ENCODE measurements around the gene ZCCHC12. TPM values are rescaled to one million over a fixed set of nuclear protein-coding genes. Genes with fewer than 3 reads are reported as not detected.

Gene ZCCHC12
- not detected in 2 replicates for total RNA-seq

- H3K4me1 ChIP-seq (ENCODE audit: insufficient read depth, low read length) = peaks cover 6% of the 10 kb centered on the region
- DNase-seq (ENCODE audit: insufficient read length, low spot score, missing footprints) = peak; percentile 84
- H4K20me1 ChIP-seq (ENCODE audit: insufficient read depth, low read length) = no peaks in the 10 kb centered on the region
- H3K36me3 ChIP-seq (ENCODE audit: insufficient read depth, low read length) = no peaks in the 10 kb centered on the region
- no peaks in the 10 kb centered on the region for H3K79me2 ChIP-seq (ENCODE audit: insufficient read depth, low read length)
- no peak within 1 kb of the TSS for H3K27ac ChIP-seq (ENCODE audit: low read depth, low read length)
- peak within 1 kb of the TSS; percentile 48 for H3K4me3 ChIP-seq (ENCODE audit: insufficient read depth, low read length)
- H3K4me2 ChIP-seq (ENCODE audit: insufficient read depth, low read length) = peak within 1 kb of the TSS; percentile 57
- peaks cover 26% of the 10 kb centered on the region for H3K27me3 ChIP-seq (ENCODE audit: insufficient read depth, low read length)
- peak within 1 kb of the TSS; percentile 20 for H2AFZ ChIP-seq (ENCODE audit: low read length)
- TF ChIP-seq CTCF (IDR thresholded peaks at IDR 0.05; ENCODE audit: extremely low read depth, low read depth, low read length) = no peak
- peaks cover 3% of the 10 kb centered on the region for H3K9me3 ChIP-seq (ENCODE audit: low read depth, low read length)
Measured at GRCh38 chrX:118823263-118824172, at the start of gene ZCCHC12. ZCCHC12 (plus strand) TSS chrX:118823824; CDS start chrX:118825245, 1,421 bp downstream.

- no peak overlapping the region for H3K27ac ChIP-seq (ENCODE audit: low read depth, low read length)
- no peaks in the 10 kb centered on the region for H3K9me3 ChIP-seq (ENCODE audit: low read depth, low read length)
- peak; percentile 29 for DNase-seq (ENCODE audit: insufficient read length, low spot score, missing footprints)
Measured at GRCh38 chrX:118779581-118779980, 44.0 kb upstream of the ZCCHC12 start.

GRCh38 chrX:118780509-118780908, 43.1 kb upstream of the ZCCHC12 start:
- no peak for DNase-seq (ENCODE audit: insufficient read length, low spot score, missing footprints)
- no peaks in the 10 kb centered on the region for H3K79me2 ChIP-seq (ENCODE audit: insufficient read depth, low read length)
- H3K27me3 ChIP-seq (ENCODE audit: insufficient read depth, low read length) = no peaks in the 10 kb centered on the region
- peak overlapping the region; percentile 56 for H3K27ac ChIP-seq (ENCODE audit: low read depth, low read length)
- H3K9me3 ChIP-seq (ENCODE audit: low read depth, low read length) = no peaks in the 10 kb centered on the region
- H3K4me1 ChIP-seq (ENCODE audit: insufficient read depth, low read length) = no peaks in the 10 kb centered on the region
- no peak overlapping the region for H2AFZ ChIP-seq (ENCODE audit: low read length)
- H3K36me3 ChIP-seq (ENCODE audit: insufficient read depth, low read length) = no peaks in the 10 kb centered on the region
- H3K4me3 ChIP-seq (ENCODE audit: insufficient read depth, low read length) = no peak overlapping the region
- no peaks in the 10 kb centered on the region for H4K20me1 ChIP-seq (ENCODE audit: insufficient read depth, low read length)
- no peak for TF ChIP-seq CTCF (IDR thresholded peaks at IDR 0.05; ENCODE audit: extremely low read depth, low read depth, low read length)
- H3K4me2 ChIP-seq (ENCODE audit: insufficient read depth, low read length) = no peak overlapping the region

More at GRCh38 chrX:118779581-118779980, 44.0 kb upstream of the ZCCHC12 start:
- Histone ChIP-seq H3K4me3 (ENCODE audit: insufficient read depth, low read length) (no peak overlapping the region), H3K36me3 (ENCODE audit: insufficient read depth, low read length) (no peaks in the 10 kb centered on the region), H2AFZ (ENCODE audit: low read length) (no peak overlapping the region), H3K4me1 (ENCODE audit: insufficient read depth, low read length) (no peaks in the 10 kb centered on the region), H3K4me2 (ENCODE audit: insufficient read depth, low read length) (no peak overlapping the region), H3K79me2 (ENCODE audit: insufficient read depth, low read length) (no peaks in the 10 kb centered on the region), H4K20me1 (ENCODE audit: insufficient read depth, low read length) (no peaks in the 10 kb centered on the region), H3K27me3 (ENCODE audit: insufficient read depth, low read length) (no peaks in the 10 kb centered on the region)
- no peak for TF ChIP-seq CTCF (IDR thresholded peaks at IDR 0.05; ENCODE audit: extremely low read depth, low read depth, low read length)

- Histone ChIP-seq H2AFZ (ENCODE audit: low read length) (no peak overlapping the region), H3K4me2 (ENCODE audit: insufficient read depth, low read length) (no peak overlapping the region), H3K9me3 (ENCODE audit: low read depth, low read length) (no peaks in the 10 kb centered on the region), H3K27ac (ENCODE audit: low read depth, low read length) (peak overlapping the region; percentile 56), H3K4me3 (ENCODE audit: insufficient read depth, low read length) (no peak overlapping the region), H3K36me3 (ENCODE audit: insufficient read depth, low read length) (no peaks in the 10 kb centered on the region), H3K4me1 (ENCODE audit: insufficient read depth, low read length) (no peaks in the 10 kb centered on the region), H3K79me2 (ENCODE audit: insufficient read depth, low read length) (no peaks in the 10 kb centered on the region), H3K27me3 (ENCODE audit: insufficient read depth, low read length) (no peaks in the 10 kb centered on the region), H4K20me1 (ENCODE audit: insufficient read depth, low read length) (no peaks in the 10 kb centered on the region)
- DNase-seq (ENCODE audit: insufficient read length, low spot score, missing footprints) = peak; percentile 42
- TF ChIP-seq CTCF (IDR thresholded peaks at IDR 0.05; ENCODE audit: extremely low read depth, low read depth, low read length) = no peak
Measured at GRCh38 chrX:118780911-118781310, 42.7 kb upstream of the ZCCHC12 start.
